RWPE2 (cell line): ENCODE data around the gene MRPS9.

Source experiments
- ATAC-seq: fragments of 200-7000 bp; cut with Tn5 transposase; 3 replicates; pipeline ENCODE4 v1.9.1; 2021; ENCODE audit warnings: low read depth
- DNase-seq: peaks from one replicate; pipeline ENCODE4 v3.0.0-alpha.2; 2020; ENCODE audit warnings: low spot score
- H3K27ac ChIP-seq: fragments of 450-650 bp; 2 replicates; pipeline ENCODE4 v1.5.1; 2017; ENCODE audit warnings: mild to moderate bottlenecking; ENCODE audit not compliant: poor library complexity, severe bottlenecking
- H3K27me3 ChIP-seq: fragments of 250-450 bp; sonication (Bioruptor Pico); 2 replicates; pipeline ENCODE4 v1.5.1; 2021; ENCODE audit warnings: mild to moderate bottlenecking, moderate library complexity; ENCODE audit not compliant: insufficient read depth, poor library complexity, severe bottlenecking
- H3K36me3 ChIP-seq: fragments of 250-450 bp; sonication (Bioruptor Pico); 2 replicates; pipeline ENCODE4 v1.5.1; 2020; ENCODE audit warnings: low read depth, mild to moderate bottlenecking, moderate library complexity
- H3K4me1 ChIP-seq: fragments of 250-450 bp; sonication (Bioruptor Pico); 2 replicates; pipeline ENCODE4 v1.5.1; 2021; ENCODE audit warnings: mild to moderate bottlenecking, moderate library complexity; ENCODE audit not compliant: insufficient read depth, poor library complexity, severe bottlenecking
- H3K4me3 ChIP-seq: fragments of 250-450 bp; sonication (Bioruptor Pico); 2 replicates; pipeline ENCODE4 v1.5.1; 2021; ENCODE audit warnings: mild to moderate bottlenecking, moderate library complexity; ENCODE audit not compliant: severe bottlenecking
- H3K9me3 ChIP-seq: fragments of 250-450 bp; sonication (Bioruptor Pico); 2 replicates; pipeline ENCODE4 v1.5.1; 2021; ENCODE audit warnings: mild to moderate bottlenecking, moderate library complexity; ENCODE audit not compliant: severe bottlenecking
- TF ChIP-seq, protein P1 (sequence below): fragments of 450-650 bp; IDR thresholded peaks from one replicate; pipeline ENCODE4 v1.5.1; 2017; ENCODE audit warnings: mild to moderate bottlenecking, moderate library complexity; ENCODE audit not compliant: poor library complexity, severe bottlenecking

MRPS9 gene

DNA sequence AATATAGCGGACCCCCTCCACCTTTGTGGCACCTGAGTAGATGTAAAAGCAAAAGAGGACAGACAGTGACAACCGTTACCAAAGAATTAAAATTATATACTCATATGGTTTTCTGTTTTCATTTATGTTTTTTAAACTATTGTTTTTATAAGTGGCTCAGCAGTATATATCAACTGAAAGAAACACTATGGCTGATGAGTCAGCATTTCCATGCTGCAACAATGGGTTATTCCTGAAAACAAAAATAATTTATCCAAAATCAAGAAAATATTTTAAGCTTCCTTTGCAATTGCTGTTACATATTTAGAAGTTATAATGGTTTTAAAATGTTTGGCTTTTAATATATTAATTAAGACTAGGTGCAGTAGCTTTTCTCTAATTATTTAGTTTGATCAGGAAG lies 17.7 kb downstream of the MRPS9 start:
- TF ChIP-seq, protein P1, sequence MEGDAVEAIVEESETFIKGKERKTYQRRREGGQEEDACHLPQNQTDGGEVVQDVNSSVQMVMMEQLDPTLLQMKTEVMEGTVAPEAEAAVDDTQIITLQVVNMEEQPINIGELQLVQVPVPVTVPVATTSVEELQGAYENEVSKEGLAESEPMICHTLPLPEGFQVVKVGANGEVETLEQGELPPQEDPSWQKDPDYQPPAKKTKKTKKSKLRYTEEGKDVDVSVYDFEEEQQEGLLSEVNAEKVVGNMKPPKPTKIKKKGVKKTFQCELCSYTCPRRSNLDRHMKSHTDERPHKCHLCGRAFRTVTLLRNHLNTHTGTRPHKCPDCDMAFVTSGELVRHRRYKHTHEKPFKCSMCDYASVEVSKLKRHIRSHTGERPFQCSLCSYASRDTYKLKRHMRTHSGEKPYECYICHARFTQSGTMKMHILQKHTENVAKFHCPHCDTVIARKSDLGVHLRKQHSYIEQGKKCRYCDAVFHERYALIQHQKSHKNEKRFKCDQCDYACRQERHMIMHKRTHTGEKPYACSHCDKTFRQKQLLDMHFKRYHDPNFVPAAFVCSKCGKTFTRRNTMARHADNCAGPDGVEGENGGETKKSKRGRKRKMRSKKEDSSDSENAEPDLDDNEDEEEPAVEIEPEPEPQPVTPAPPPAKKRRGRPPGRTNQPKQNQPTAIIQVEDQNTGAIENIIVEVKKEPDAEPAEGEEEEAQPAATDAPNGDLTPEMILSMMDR, result no peak
- H3K27me3 ChIP-seq, result no peaks in the 10 kb centered on the region
- ATAC-seq, result no peak
- H3K9me3 ChIP-seq, result peaks cover 2% of the 10 kb centered on the region
- peaks cover 8% of the 10 kb centered on the region for H3K36me3 ChIP-seq
- H3K27ac ChIP-seq, result no peak overlapping the region
- no peak overlapping the region for H3K4me3 ChIP-seq
- DNase-seq, result no peak
- H3K4me1 ChIP-seq, result no peaks in the 10 kb centered on the region

DNA sequence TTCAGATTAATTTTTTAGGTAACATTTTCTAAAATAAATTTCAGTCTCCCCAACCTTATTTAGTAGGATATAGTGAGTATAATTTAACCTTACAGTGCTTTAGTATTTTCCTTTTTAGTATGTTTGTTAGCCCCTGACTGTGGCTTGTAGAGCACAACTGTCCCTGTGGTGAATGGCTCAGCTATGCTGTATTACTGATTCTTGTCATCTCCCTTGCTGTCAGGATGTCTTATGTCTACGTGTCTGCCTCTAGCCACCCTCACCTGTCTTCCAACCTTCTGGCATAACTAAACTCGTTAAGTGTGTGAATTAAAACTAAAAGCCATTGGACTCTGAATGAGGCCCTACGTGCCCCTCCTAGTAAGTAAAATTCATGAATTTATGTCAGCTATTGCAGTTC lies 18.4 kb downstream of the MRPS9 start:
- peaks cover 2% of the 10 kb centered on the region; the same call in 1 of the 2 replicates for H3K36me3 ChIP-seq
- no peak for ATAC-seq
- H3K9me3 ChIP-seq, result peaks cover 2% of the 10 kb centered on the region
- DNase-seq, result no peak
- H3K4me1 ChIP-seq, result no peaks in the 10 kb centered on the region
- H3K27ac ChIP-seq, result no peak overlapping the region
- H3K27me3 ChIP-seq, result no peaks in the 10 kb centered on the region
- TF ChIP-seq, protein P1, result no peak
- H3K4me3 ChIP-seq, result no peak overlapping the region

DNA sequence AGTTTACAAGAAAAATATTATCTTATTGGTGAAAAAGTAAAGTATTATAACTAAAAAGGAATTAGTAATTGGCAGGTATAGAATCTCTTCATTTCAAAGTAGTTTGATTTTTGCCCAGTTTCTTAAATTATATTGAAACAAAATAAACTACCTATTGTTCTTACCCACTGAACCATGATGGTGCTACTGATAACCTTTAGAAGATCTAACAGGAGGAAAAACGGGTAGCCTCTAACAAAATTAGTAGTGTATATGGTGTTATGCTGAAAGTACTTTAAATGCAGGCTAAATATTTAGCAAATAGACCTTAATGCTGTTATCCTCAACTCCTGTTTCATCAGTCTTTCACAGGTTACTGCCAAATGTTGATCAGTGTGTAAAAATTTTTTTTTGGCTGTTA lies 19.1 kb downstream of the MRPS9 start:
- H3K4me1 ChIP-seq, result no peaks in the 10 kb centered on the region
- TF ChIP-seq, protein P1, result no peak
- DNase-seq (no peak), ATAC-seq (no peak)
- H3K36me3 ChIP-seq, result no peaks in the 10 kb centered on the region
- no peaks in the 10 kb centered on the region for H3K27me3 ChIP-seq
- H3K9me3 ChIP-seq, result no peaks in the 10 kb centered on the region
- H3K27ac ChIP-seq, result no peak overlapping the region
- H3K4me3 ChIP-seq, result no peak overlapping the region

DNA sequence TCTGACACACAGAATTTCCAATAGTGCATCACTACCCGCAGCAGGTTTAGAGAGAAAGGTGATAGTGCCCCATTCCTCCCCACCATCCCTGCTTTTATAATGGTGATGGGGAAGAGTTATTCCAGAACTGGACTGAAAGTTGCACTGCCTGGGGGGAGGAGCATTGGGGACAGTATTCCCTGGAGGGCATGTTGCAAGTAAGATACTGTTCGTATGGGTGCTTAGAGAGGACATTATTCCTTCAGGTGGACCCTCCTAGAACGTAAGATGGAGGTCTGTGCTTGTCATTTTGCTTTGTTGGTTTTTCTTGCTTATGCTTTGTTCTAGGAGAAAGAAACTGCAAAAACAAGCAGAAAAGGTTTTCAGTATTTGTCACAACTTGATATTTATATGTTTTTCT lies 23.7 kb downstream of the MRPS9 start:
- Histone ChIP-seq H3K9me3 (no peaks in the 10 kb centered on the region), H3K36me3 (no peaks in the 10 kb centered on the region; the same call in 1 of the 2 replicates), H3K4me1 (no peaks in the 10 kb centered on the region), H3K27me3 (no peaks in the 10 kb centered on the region), H3K27ac (no peak overlapping the region), H3K4me3 (no peak overlapping the region)
- DNase-seq, result no peak
- no peak for ATAC-seq
- TF ChIP-seq, protein P1, result no peak

DNA sequence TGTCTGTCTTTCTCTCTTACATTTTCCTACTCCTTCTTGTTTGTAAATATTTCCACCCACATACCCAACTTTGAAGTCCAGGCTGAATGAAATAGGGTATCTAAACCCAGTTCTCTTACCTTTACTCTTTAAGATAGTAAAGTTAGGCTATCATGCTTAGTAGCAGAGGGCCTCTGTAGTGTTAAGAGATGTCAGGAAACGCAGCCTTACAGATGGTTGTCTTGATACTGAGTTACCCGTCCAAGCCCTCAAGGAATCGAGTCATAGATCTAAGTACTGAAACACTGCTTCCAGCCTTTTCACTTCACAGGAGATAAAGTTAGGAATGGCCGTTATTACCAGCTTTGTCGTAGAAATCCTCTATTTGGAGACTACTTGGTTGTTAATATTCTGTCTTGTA lies 24.3 kb downstream of the MRPS9 start:
- ATAC-seq, result no peak
- DNase-seq, result no peak

More for the DNA sequence above, 24.3 kb downstream of the MRPS9 start:
- H3K4me3 ChIP-seq, result no peak overlapping the region
- TF ChIP-seq, protein P1, result no peak
- no peaks in the 10 kb centered on the region for H3K4me1 ChIP-seq
- no peaks in the 10 kb centered on the region; the same call in 1 of the 2 replicates for H3K36me3 ChIP-seq
- no peak overlapping the region for H3K27ac ChIP-seq
- H3K9me3 ChIP-seq, result no peaks in the 10 kb centered on the region
- H3K27me3 ChIP-seq, result no peaks in the 10 kb centered on the region
